GM19025 (cell line): ENCODE measurements around the gene SLC5A2.
"Not testable (repeated sequence)": the region's sequence is repeated elsewhere in the genome, so short reads cannot be mapped to it uniquely, and the experiment has no call there.

Source experiments
- ATAC-seq: cut with Tn5 transposase; IDR thresholded peaks from one replicate; pipeline ENCODE4 v1.9.1; 2021; ENCODE audit warnings: mild to moderate bottlenecking, low read depth, moderate library complexity; ENCODE audit not compliant: unreplicated experiment

The SLC5A2 gene

DNA sequence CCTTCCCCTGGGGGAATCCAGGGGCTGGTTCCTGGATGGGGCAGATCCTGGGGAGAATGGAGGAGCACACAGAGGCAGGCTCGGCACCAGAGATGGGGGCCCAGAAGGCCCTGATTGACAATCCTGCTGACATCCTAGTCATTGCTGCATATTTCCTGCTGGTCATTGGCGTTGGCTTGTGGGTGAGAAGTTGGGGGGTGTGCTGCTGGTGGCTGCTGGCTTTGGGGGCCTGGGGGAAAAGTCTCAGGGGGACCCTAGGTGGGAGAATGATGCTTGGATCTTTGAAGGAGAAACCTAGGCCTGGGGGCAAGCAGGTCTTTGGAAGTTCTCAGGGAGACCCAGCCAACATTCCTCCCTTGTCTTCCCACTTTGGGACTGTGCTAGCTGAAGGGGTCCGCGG, at the start of gene SLC5A2:
Gene SLC5A2 (plus strand): TSS at position 43 of the 400 bp plus-strand sequence. CDS start 14 bp downstream, at position 57.
- no peak for ATAC-seq

DNA sequence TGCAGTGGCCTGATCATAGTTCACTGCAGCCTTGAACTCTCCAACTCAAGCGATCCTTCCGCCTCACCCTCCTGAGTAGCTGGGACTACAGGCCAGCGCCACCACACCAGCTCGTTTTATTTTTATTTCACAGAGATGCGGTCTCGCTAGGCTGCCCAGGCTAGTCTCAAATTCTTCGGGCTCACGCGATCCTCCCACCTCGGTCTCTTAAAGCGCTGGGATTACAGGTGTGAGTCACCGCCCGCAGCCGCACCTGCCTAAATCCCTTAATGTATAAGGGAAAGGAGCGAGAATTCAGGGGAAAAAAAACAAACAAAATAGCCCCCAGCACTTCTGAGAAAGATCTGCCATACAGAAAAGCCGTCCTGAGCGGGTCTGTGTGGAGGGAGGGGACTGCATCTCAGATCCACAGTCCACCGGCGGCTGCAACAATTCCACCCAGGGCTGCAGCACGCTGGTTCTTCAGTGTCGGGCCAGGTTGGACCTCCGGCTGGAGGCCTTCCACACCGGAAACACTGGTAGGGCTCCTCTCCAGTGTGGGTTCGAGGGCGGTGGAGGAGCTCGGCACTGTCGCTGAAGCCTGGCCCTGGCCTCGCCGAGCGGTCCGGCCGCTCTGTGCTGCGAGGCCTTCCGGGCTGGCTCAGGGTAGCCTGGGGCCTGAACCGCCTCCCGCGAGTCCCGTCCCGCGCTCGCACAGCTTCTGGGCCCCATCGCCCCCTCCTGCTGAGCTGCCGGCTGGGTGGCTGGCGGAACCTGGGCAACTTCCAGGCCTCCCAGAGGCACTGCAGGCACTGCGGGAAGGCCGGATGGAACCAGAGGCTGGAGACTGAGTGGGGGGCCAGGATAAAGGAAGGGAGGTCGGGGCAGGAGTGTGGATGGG, 47.3 kb upstream of the SLC5A2 start:
- no peak for ATAC-seq

DNA sequence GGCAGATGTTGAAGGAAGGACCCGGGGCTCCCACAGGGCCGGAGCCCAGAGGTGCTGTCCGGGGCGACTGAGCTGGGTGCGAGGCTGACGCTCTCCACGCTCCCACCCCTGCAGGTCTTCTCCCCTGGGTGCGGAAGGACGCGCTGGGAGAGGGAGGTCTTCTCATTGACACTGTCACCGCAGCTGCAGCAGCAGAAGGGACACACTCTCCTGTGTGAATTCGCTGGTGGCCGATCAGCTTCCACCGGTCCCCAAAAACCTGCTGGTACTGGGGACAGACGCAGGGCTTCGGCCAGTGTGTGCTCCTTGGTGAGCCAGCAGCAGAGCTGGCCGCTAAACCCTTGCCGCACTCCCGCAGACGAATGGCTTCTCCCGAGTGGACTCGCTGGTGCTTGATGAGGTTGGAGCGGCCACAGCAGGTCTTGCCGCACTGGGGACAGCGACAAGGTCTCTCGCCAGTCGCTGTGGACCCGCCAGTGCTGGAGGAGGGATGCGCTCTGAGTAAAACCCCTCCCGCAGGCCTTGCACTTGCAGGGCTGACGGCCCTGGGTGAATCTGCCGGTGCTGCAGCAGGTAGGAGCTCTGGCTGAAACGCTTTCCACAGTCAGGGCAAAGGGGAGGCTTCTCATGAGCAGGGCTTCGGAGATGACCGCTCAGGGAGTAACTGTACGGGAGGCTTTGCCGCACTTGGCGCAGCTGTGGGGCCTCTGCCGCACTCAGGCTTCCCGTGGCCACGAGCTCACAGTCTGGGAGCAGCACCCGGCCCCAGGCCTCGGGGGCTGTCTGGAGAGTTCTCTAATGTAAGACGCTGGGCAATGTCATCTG, 46.5 kb upstream of the SLC5A2 start:
- ATAC-seq, result no peak

DNA sequence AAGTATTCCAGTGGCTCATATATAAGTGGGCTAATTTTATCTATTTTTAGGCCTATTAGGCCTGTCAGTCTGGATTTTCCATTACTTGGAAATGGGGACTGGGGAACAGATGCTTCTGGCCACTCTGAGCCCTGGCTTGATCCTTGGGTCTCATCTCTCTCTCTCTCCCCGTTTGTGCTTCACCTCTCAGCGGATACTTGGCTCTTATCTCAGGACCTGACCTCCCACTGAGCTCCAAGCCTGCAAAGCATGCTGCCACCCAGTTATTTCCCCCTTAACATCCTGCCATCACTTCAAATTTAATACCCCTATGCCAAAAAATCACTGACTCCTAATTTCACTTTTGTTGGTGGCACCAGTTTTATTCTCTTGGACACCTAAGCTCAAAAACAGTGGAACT, 44.5 kb upstream of the SLC5A2 start:
- no peak for ATAC-seq

DNA sequence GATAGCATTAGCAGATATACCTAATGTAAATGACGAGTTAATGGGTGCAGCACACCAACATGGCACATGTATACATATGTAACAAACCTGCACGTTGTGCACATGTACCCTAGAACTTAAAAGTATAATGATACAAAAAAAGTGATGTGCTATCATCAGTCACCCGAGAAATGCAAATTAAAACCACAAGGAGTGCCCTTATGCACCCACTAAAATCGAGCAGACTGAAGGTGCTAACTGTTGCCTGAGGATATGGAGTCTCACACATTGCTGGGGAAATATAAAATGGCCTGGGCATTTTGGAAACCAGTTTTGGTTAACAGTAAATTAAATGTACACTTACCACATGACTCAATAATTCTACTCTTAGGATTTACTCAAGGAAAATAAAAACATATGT, 43.9 kb upstream of the SLC5A2 start:
- not testable (repeated sequence) for ATAC-seq

DNA sequence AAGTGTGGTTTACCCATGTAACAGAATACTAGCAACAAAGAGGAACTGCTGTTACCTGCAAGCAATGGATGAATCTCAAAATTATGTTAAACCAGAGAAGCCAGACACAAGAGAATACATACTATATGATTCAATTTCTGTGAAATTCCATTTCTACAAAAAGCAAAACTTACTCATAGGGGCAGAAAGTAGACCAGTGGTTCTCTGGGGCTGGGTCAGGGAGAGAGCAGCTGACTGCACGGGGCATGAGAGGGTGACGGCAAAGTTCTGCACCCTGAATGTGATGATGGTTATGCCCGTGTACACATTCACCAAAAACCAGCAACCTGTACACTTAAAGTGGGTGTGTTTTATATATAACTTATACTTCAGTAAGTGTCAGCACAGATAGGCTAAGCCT, 43.4 kb upstream of the SLC5A2 start:
- ATAC-seq, result no peak

DNA sequence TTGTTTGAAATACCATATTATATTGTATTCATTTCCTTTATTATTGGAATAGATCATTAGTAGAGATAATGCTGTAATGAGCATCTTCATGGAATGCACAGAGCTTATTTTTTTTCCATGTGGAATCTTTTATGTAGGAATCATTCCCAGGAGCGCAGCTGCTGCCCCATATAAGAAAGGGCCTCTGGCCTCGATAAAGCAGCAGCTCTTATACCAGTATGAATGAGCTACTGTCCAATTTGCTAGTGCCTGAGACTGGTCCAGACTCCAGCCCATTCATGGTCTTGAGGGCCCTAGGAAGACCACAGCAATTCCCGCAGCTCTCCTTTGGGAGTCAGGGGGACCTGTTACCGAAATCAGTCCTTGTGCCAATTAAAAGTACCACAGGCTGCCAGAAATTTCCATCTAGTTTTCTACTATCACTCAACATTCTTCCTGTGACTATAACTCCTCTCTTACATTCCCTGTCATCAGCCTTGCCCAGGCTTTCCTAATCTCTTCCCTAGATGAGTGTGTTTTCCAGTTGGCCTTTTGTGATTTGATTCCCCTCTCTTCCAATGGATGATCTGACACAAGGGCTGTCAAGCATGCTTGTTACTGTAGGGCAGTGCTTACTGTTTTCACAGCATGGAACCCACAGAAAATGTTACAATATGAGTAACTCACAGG, 42.3 kb upstream of the SLC5A2 start:
- no peak for ATAC-seq

DNA sequence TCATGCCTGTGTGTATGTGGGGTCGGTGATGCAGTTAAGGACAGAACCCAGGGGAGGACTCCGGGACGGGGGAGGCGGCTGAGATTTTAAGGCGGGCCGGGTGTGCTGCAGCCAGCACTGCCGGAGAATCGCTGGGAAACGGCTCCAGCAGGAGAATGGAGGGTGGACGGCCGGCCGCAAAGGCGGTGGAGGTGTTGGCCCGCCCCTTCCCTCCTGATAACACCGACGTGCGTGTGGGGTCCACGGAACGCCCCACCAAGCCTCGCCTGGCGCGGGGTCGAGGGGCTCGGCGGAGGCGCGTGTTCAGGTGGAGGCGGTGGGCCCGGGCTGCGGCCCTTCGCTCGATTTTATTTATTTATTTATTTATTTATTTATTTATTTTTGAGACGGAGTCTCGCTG, 41.0 kb upstream of the SLC5A2 start:
- no peak for ATAC-seq

DNA sequence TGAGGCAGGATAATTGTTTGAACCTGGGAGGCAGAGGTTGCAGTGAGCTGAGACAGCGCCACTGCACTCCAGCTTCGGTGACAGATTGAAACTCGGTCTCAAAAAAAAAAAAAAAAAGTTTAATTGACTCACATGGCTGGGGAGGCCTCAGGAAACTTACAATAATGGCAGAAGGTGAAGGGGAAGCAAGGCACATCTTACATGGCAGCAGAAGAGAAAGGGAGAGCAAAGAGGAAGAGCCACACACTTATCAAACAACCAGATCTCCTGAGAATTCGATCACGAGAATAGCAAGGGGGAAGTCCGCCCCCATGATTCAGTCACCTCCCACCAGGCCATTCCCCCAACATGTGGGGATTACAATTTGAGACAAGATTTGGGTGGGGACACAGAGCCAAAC, 37.0 kb upstream of the SLC5A2 start:
- ATAC-seq, result not testable (repeated sequence)

DNA sequence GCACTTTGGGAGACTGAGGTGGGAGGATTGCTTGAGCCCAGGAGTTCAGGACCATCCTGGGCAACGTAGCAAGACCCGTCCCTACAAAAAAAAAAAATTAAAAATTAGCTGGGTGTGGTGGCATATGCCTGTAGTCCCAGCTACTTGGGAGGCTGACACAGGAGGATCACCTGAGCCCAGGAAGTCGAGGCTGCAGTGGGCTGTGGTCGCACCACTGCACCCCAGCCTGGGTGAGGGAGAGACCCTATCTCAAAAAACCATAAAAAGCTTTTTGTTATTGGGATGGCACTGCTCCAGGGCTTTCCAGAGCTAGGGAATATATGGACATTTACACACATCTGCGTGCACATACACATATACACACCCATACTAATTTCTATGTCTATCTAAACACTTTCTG, 31.7 kb upstream of the SLC5A2 start:
- no peak for ATAC-seq

DNA sequence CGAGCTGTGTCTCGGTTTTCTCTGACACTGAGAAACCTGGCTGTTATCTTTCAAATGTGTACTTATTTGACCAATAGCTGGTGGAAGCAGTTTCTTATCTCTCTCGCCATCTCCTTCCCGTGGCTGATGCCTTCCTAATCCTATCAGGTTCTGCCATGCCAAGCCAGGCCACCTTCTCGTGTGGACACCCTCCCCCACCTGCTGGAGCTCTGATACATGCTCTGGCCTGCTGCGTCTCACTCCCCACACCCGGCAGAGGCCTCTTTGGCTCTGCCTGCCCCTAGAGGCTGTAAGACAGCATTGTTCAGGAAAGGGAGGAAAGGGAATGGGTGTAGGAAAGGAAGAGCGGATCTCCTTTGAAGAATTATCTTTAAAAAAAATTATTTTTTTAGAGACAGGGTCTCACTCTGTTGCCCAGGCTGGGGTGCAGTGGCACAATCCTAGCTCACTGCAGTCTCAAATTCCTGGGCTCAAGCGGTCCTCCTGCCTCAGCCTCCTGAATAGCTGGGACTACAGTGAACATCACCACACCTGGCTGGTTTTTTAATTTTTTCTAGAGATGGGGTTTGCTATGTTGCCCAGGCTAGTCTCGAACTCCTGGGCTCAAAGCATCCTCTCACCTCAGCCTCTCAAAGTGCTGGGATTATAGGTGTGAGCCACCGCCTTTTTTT, 31.1 kb upstream of the SLC5A2 start:
- ATAC-seq, result no peak

DNA sequence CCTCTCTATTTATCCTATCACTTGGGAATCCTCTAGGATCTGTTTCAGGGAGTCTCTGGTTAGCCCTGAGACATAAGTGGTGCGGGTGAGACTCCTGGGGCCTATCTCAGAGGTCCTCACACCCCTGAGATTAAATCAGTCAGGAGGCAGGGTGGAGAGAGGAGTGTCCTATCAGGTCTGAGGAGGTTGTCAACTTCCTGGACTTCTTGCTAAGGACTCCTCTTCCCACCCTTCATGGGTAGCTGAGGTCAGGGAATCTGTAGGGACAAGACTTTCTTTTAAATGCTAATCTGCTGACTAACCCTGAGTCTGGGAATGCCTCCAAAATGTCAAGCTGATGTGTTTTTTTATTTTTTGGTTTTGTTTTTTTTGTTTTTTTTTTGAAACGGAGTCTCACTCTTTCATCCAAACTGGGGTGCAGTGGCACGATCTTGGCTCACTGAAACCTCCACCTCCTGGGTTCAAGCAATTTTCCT, 30.3 kb upstream of the SLC5A2 start:
- no peak for ATAC-seq

DNA sequence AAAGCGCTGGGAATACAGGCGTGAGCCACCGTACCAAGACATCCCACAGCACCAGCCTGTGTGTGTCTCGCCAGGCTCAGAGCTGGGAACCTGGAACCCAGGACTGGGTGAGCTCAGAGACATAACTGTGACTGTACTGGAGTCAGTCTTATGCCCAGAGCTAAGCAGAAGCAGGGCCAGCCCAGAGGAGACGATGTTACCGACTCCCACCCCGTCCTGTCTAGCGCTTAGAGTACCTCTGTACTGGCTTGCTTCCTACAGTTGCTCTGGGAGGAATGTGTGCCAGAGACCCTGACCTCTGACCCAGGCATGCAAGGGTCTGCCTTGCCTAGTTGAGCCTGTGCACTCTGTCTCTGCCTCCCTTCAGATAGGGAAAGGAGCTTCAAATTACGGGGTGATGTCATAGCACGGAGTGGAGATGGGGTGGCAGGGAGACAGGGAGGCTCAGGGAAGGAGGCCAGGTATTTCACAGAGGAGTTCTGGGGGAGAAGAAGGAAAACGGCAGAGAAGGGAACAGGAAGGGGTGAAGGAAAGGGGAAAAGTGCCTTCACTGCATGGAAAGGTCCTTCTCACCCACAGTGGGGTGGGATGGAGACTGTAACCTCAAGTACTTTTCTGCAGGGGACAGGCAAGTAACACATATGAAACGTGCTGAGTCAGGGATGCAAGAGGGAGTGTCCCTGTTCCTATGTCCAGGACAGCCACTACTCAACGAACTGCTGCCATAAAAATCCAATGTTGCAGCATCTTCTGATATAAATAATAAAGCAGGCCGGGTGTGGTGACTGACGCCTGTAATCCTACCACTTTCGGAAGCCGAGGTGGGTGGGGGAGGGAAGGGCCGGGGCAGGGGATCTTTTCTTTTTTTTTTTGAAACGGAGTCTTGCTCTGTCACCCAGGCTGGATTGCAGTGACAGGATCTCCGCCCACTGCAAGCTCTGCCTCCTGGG, 29.4 kb upstream of the SLC5A2 start:
- ATAC-seq, result no peak

DNA sequence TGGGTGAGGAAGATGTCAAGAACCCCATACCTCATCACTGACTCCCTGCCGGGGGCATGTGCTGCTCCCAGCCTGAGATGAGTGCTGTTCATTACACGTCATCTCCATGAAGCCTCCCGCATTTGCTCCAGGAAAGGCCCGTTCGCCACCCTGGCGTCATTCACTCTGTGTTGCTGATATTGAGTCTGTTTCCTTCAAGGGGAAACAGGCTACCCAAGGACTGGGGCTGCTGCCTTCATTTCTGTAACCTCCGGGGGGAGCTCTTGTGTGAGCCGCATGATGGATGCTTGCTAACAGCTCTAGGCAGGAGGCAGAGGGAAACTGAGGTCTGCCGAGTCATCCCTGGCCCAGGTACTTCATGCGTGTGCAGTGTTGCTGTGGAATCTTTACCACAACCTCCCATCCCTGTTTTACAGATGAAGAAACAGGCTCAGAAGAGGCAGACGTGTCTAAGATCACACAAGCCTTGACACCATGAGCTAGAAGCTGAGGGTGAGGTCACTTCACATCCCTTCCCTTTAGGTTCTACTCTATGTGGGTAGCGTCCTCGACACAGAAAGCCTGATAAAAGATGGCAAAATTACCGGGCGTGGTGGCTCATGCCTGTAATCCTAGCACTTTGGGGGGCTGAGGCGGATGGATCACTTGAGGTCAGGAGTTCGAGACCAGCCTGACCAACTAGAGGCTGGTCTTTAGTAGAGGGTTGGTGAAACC, 27.2 kb upstream of the SLC5A2 start:
- no peak for ATAC-seq

DNA sequence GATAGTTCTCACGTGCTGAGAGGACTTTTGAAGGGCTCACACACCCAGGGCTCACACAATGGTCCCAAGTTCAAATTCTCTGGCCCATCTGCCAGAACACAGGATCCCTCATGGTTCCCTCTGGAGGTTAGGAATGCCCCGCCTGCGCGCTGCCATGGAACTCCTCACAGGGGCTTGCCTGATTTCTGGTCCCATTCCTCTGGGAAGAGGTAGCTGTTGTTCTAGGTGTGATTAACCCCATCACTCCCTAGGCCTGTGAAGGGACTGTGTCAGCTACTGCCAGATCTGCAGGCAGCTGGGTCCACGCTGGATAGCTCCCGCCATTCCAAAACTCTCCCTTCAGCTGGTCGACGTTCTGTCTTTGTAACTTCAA, 25.9 kb upstream of the SLC5A2 start:
- no peak for ATAC-seq

DNA sequence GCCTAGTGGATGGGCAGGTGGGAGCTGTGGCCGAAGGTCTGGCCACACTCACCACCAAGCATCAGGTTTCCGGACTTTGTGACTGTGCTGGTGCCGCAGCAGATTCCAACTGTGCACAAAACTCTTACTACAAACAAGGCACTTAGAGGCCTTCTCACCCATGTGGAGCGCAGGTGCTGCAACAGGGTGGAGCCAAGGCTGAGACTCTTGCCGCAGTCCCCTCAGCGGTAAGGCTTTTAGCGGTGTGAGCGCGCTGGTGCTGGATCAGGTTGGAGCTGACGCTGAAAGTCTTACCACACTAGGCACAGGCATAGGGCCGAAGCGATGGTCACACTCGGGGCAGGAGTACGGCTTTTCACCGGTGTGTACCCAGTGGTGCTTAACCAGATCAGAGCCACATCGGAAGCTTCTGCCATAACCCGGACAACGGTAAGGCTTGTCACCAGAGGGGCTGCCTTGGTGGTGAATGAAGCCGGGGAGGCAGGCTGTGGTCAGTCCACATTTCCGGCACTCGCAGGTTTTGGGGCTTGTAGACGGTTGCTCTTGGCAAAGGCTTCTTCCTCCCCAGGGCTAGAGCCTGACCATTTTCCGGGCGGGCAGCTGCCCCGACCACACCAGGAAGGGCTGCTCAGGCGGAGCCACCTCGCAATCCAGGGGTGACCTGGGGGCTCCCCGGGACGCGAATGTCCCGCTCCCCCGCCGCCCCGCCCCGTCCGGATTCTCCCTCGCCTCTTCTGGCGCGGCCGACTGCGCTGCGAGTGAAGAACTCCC, 24.7 kb upstream of the SLC5A2 start:
- ATAC-seq, result no peak

DNA sequence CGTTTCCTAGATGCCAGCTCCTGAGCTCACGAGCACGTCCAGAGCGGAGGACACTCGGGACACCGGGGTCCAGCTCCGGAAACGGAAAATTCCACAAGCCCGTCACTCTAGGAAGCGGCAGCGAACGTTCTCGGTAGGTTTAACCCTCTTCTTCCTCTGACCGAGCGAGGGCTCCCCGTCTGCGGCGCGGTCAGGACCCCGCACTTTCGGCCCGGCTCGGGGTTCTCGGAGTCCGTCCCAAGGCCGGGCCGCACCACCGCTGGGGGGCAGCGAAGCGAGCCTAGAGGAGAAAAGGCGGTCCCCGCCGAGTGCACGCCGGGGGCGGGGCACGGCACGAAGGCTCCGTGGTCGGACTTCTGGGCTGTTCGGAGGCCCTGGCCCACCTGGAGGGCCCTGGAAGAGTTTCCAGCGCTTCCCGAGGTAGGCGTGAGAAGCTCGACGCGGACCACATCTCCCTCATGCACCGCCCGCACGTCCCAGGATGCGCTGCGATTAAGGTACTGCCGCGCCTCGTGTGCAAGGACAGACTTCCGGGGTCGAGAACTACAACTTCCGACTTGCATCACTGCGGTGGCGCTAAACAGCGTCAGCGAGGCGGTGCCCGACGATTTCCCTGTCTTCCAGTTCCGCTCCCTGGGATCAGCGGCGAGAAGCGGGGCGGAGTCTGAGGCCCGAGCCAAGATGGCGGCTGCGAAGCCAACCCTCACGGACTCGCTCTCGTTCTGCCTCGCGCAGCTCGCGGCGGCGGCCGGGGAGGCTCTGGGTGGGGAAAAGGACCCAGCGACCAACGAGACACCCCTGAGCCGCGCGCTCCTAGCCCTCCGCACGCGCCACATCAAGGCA, 23.9 kb upstream of the SLC5A2 start, which contains the start of gene ARMC5:
Gene ARMC5 (plus strand): TSS at position 658 of the 843 bp plus-strand sequence. CDS start 24 bp downstream, at position 682.
- ATAC-seq, result peak; percentile 69
